Pancreas (tissue), 10 donors: ENCODE results near the gene HVCN1. TPM values are rescaled to one million over a fixed set of nuclear protein-coding genes. Genes with fewer than 3 reads are reported as not detected.

Source experiments
- ATAC-seq, 4 donors: fragments of 200-7000 bp; cut with Tn5 transposase; one replicate each; pipeline versions ENCODE4 v1.8.0 to v1.9.1; 2020; ENCODE audit warnings: mild to moderate bottlenecking in 4 of 4, moderate library complexity in 4 of 4
- DNase-seq, 6 donors: peaks; one replicate each; pipeline ENCODE4 v3.0.0-alpha.2; 2020
- FAIRE-seq: peaks from 2 replicates; lab custom pipeline; 2012; peaks lifted over from hg19 to GRCh38; lab: Jason Lieb, UNC
- H3K27ac ChIP-seq, 4 donors: fragments of 200-600 bp; sonication (generic); 1 replicate in 3 of 4; 2 replicates in 1 of 4; pipeline versions ENCODE4 v1.5.0 to v1.8.0; 2020
- H3K27me3 ChIP-seq, 4 donors: fragments of 200-600 bp; one replicate each; pipeline ENCODE4 v1.8.0; 2021
- H3K36me3 ChIP-seq, 3 donors: fragments of 200-600 bp; sonication (generic) in 1 of 3; one replicate each; pipeline versions ENCODE4 v1.5.0 to v1.8.0; 2020 to 2021
- H3K4me1 ChIP-seq, 3 donors: fragments of 200-600 bp; one replicate each; pipeline ENCODE4 v1.8.0; 2021
- H3K4me3 ChIP-seq, 4 donors: fragments of 200-600 bp; sonication (generic) in 2 of 4; one replicate each; pipeline versions ENCODE4 v1.5.0 to v1.8.0; 2020 to 2021
- H3K9me3 ChIP-seq, 4 donors: fragments of 200-600 bp; one replicate each; pipeline ENCODE4 v1.8.0; 2021
- WGBS, 2 donors: extraction: QIAGEN DNeasy Blood & Tissue Kit; methylation state at CpG; one replicate each; pipeline ENCODE4 v1.1.7; 2013; 5-methylcytosine and 5-hydroxymethylcytosine counted together
- intact Hi-C, 3 donors: fragments of 100-400 bp; cut with DNase I; formaldehyde crosslinking; loops; one replicate each; pipeline versions ENCODE4 v1.11.1 to v1.14.2; 2022
- polyA plus RNA-seq, 2 donors: library from polyadenylated mRNA; stranded (reverse); fragments of 200-250 nt; gene quantifications; one replicate each; pipeline ENCODE4 v1.2.3, GENCODE V29; 2013
- total RNA-seq, 6 donors: library from RNA; stranded (reverse); fragmentation: NEBNext Ultra II Directional in 4 of 6; extraction: Animal tissue kit (Norgen Biotek cat#: 25700) in 4 of 6; gene quantifications; one replicate each; pipeline versions ENCODE4 v1.2.1 to v1.2.4, GENCODE V29; 2021 to 2023
- TF ChIP-seq, protein P1 (sequence below), 4 donors: fragments of 200-600 bp; sonication (generic) in 3 of 4; IDR thresholded peaks; one replicate each; pipeline versions ENCODE4 v1.5.0 to v1.8.0; 2021; ENCODE audit warnings: antibody characterized with exemption in 4 of 4
- donor health status: healthy with polysubstance abuse.
- donor health status: DM: no; HTN: no; CAD: no; lungs with moderate emphysema.
- donor health status: DM: no; HTN: no; CAD: no.
- donor health status: control.
- donor health status: control.
- donor health status: Bipolar disorder and iron deficiency.
- donor health status: DM: yes; HTN: yes; CAD: no.
- donor health status: DM: no; HTN: no; CAD: no.
- donor health status: DM: no; HTN: no; CAD: no.
- donor health status: DM: yes; HTN: yes; CAD: no.

Gene HVCN1
- total and polyA plus RNA-seq, 8 donors = 0.42 to 5.2 (median 1.3) TPM

DNA sequence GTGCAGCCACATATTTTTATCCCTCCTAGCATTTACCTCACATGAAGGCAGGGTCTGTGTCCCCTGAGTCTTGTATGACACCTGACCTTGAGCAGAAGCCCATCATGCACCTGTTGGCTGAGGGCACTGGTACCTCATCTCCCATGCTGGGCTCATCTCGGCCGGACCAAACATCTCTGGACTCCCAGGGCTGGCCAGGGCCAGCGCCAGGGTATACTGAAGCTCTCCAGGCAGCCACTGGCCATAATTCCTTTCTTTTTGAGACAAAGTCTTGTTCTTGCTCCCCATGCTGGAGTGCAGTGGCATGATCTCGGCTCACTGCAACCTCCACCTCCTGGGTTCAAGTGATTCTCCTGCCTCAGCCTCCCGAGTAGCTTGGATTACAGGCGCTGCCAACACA, 22.0 kb downstream of the HVCN1 start:
- WGBS, 2 donors = 88 to 89% methylated on average over 6 of the region's 6 CpGs
- ATAC-seq = no peak
- intact Hi-C loops = no loop called here

DNA sequence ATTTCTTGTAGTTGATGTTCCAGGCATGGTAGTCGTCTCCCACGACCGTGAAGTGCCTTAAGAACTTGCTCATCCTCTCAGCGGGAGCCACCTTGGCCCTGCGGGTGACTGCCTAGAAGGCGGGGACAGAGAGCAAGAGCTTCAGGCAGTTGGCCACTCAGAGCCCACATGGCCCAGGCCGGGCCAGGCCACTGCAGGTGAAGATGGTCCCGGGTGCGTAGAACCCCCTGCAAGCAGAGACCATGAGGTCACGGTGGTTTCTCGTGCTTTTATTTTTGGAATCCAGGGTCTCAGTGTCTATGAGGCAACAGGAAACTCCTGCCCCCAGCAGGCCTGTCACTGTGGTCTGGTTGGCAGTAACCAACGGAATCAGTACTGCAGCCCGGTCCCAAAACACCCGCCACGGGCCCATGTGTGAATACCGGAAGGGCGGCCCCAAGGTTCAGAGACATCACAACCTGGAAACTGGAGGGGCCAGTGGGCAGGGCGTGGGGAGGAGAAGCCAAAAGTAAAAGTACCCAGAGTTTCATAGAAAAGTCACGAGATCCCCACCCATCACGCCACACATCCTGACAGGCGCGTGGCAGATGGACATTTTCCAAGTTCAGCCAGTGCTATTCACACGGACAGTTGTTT, 27.5 kb downstream of the HVCN1 start:
- TF ChIP-seq, protein P1, sequence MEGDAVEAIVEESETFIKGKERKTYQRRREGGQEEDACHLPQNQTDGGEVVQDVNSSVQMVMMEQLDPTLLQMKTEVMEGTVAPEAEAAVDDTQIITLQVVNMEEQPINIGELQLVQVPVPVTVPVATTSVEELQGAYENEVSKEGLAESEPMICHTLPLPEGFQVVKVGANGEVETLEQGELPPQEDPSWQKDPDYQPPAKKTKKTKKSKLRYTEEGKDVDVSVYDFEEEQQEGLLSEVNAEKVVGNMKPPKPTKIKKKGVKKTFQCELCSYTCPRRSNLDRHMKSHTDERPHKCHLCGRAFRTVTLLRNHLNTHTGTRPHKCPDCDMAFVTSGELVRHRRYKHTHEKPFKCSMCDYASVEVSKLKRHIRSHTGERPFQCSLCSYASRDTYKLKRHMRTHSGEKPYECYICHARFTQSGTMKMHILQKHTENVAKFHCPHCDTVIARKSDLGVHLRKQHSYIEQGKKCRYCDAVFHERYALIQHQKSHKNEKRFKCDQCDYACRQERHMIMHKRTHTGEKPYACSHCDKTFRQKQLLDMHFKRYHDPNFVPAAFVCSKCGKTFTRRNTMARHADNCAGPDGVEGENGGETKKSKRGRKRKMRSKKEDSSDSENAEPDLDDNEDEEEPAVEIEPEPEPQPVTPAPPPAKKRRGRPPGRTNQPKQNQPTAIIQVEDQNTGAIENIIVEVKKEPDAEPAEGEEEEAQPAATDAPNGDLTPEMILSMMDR (IDR thresholded peaks at IDR 0.05) = no peak
- FAIRE-seq (no peak), ATAC-seq (peak in 2 of 4 donors; percentile 20 to 52), DNase-seq (peak in 1 of 6 donors; percentile 24)
- no peaks in the 10 kb centered on the region for H3K4me1 ChIP-seq
- H3K9me3 ChIP-seq = no peaks in the 10 kb centered on the region
- H3K27ac ChIP-seq = no peak overlapping the region
- no peak overlapping the region for H3K4me3 ChIP-seq
- no peaks in the 10 kb centered on the region for H3K27me3 ChIP-seq
- H3K36me3 ChIP-seq = no peaks in the 10 kb centered on the region
- intact Hi-C loops = no loop called here
- WGBS, 2 donors = 77 to 79% methylated on average over 23 of the region's 23 CpGs

More for the DNA sequence above, 22.0 kb downstream of the HVCN1 start:
- no peak overlapping the region for H3K4me3 ChIP-seq
- TF ChIP-seq, protein P1 (IDR thresholded peaks at IDR 0.05) = no peak
- no peaks in the 10 kb centered on the region for H3K36me3 ChIP-seq
- no peak for FAIRE-seq
- H3K9me3 ChIP-seq = no peaks in the 10 kb centered on the region
- no peak for DNase-seq
- no peak overlapping the region for H3K27ac ChIP-seq
- H3K4me1 ChIP-seq = no peaks in the 10 kb centered on the region
- no peaks in the 10 kb centered on the region for H3K27me3 ChIP-seq

DNA sequence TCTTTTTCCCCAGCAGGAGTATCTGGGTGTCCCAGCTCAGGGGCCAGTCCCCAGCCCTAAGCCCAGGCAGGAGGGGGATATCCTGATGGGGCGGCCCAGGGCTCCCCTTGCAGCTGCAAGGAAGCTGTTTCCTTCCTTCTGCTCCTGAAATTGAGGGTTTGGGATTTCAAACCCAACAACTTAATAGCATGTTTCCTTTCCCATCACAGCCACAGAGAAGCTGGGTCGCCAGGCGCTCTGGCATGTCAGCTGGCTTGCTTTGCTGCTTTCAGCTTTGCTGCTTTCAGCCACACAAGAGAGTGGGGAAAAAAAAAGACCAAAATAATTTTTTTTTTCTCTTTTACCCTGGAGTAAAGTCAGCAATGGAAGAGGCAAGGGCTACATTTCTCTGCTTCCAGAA, 30.0 kb downstream of the HVCN1 start:
- ATAC-seq (no peak), FAIRE-seq (no peak), DNase-seq (no peak)
- 75 to 85% methylated on average over 3 of the region's 3 CpGs for WGBS, 2 donors
- Histone ChIP-seq H3K4me3 (no peak overlapping the region), H3K27me3 (no peaks in the 10 kb centered on the region), H3K9me3 (no peaks in the 10 kb centered on the region), H3K4me1 (no peaks in the 10 kb centered on the region), H3K36me3 (no peaks in the 10 kb centered on the region), H3K27ac (no peak overlapping the region)
- TF ChIP-seq, protein P1 (IDR thresholded peaks at IDR 0.05) = no peak
- intact Hi-C loops = no loop called here

DNA sequence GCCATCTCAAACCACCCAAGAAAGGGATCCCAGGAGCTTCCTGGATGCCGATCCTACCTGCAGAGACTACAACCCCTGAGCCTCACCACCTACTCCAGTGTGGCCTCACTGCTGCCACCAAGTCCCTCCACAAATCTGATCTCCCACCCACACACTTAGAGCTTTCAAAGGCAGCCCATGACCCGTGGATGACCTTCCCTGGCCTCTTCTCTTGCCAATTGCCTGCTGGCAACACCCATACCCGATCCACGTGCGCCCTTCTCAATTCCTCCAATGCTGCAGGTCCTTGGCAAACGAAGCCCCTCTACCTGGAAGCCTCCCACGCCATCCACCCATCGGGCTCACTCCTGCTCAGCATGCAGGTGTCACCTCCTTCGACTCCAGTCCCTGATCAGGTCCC, 30.7 kb downstream of the HVCN1 start:
- no peaks in the 10 kb centered on the region for H3K27me3 ChIP-seq
- no peaks in the 10 kb centered on the region for H3K36me3 ChIP-seq
- TF ChIP-seq, protein P1 (IDR thresholded peaks at IDR 0.05) = no peak
- no peaks in the 10 kb centered on the region for H3K9me3 ChIP-seq
- DNase-seq = no peak
- no peak overlapping the region for H3K27ac ChIP-seq
- no peak for FAIRE-seq
- intact Hi-C loops = no loop called here
- no peak overlapping the region for H3K4me3 ChIP-seq
- 64 to 77% methylated on average over 9 of the region's 9 CpGs for WGBS, 2 donors
- ATAC-seq = no peak
- no peaks in the 10 kb centered on the region for H3K4me1 ChIP-seq

DNA sequence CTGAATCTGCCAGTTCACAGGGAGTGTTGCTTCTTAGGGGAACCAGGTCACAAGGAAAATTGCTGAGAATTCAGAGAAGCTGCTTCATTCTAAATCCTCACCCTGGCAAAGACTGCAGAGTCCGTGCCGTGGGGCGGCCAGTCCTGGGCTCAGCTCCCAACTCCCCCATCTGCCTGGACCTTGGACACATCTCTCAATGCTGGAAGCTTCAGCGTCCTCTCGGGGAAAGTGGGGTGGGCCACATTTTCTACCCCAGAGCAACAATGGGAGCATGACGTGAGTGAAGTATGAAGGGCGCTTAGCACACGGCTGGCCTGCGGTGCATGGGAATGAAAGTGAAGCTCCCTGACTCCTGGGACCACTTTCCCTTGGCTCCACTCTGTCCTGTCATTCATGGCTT, 31.2 kb downstream of the HVCN1 start:
- no peak overlapping the region for H3K4me3 ChIP-seq
- no peaks in the 10 kb centered on the region for H3K36me3 ChIP-seq
- no peaks in the 10 kb centered on the region for H3K27me3 ChIP-seq
- FAIRE-seq (no peak), DNase-seq (no peak), ATAC-seq (no peak)
- no peaks in the 10 kb centered on the region for H3K9me3 ChIP-seq
- no peak overlapping the region for H3K27ac ChIP-seq
- intact Hi-C loops = no loop called here
- TF ChIP-seq, protein P1 (IDR thresholded peaks at IDR 0.05) = no peak
- H3K4me1 ChIP-seq = no peaks in the 10 kb centered on the region
- 80 to 84% methylated on average over 9 of the region's 9 CpGs for WGBS, 2 donors
